Measurements from ENCODE around the gene RASL11B.

Gene RASL11B

DNA sequence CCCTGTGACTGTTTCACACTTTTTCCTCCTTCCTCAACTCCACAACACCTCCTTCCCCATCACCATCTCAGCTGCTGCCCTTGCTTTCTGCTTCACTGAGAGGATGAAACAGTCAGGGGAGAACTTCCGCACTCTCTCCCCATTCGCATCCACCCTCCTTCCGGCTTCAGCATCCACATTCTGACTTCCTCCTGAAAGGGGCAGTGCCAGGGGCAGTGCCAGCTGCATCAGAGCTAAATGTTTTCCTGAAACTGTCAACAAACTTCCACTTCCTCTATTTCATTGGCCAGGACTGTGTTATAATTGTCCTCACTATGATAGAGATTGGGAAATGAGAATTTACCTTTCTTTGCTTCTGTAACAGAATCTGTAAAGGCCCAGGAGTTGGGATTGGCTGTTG, 18.2 kb upstream of the RASL11B start:
- no peak for DNase-seq

DNA sequence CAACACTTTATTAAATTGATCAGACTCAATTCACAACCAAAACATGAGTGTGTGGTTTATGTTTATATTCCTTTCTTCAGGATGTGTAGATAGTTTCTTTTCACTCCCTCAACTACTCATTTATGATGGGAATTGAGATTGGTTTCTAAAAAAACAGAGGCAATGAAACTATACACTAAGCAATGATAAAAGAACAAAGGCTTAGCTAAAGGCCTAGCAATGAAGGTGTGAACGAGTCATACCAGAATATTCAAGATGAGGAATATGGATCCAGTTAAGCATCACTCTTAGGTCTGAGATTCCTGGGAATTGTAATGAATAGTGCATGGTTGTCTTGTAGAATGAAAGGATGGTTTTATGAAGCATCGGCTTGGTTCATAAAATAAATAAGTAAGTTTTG, 17.5 kb upstream of the RASL11B start:
- no peak for DNase-seq

DNA sequence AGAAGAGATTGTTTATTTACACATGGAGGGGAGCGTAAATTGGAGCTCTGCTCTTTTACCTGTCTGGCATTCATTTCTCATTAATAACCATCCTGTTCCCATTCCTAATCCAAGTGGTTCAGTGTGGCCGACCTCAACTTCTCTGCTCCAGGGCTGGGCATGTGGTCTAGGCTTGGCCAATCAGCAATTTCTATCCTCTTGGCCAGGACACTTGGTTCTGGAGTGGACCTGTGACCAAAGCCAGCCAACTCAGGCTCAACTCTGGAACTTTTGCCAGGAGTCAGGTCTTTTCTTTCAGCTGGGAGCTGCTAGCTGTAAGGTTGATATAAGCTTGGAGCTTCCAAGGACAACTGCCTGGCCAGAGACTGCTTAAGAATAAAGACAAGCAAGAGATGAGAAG, 15.6 kb upstream of the RASL11B start:
- no peak for DNase-seq

DNA sequence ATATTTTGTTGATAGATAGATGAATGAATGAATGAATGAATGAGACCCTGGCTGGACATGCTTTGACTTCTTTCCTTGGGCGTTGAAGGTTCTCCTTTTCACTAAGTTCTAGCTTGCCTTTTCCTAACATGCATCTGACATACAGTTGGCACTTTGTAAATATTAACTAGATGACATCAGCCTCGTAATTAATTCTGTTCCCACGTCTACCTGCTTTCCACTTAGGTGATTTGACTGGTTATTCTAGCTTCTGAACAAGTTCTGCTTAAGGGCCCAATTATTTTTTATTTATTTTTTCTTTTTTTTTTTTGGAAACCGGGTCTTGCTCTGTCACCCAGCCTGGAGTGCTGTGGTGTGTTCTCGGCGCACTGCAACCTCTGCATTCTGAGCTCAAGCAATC, 13.9 kb upstream of the RASL11B start:
- no peak for DNase-seq

DNA sequence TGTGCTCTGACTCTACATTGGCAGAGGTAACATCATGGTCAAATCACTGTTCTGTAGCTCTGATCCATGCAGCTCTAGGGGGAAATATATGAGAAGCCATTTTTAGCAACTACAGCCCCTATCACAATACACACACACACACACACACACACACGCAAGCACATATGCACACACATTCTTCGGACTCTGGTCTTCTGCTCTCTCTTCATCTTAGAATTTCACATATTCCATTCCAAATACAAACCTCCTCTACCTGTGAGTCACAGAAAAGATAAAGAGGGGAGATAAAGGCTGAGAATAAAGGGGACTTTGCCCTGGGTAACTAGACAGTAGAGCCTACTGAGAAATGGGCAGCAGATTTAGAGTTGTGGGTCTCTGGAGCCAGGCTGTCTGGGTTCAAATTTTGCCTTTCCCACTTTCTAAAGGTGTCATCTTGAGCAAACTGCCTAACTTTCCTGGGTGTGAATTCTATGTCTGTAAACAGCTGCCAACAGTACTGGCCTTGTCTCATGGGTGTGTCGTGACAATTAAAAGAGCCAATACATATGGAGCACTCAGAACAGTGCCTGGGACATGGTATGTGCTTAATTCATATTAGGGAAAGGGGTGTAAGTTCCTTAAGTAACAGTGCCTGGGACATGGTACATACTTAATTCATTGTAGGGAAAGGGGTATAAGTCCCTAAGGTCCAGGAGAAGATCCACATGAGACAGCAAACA, 11.6 kb upstream of the RASL11B start:
- DNase-seq: no peak

DNA sequence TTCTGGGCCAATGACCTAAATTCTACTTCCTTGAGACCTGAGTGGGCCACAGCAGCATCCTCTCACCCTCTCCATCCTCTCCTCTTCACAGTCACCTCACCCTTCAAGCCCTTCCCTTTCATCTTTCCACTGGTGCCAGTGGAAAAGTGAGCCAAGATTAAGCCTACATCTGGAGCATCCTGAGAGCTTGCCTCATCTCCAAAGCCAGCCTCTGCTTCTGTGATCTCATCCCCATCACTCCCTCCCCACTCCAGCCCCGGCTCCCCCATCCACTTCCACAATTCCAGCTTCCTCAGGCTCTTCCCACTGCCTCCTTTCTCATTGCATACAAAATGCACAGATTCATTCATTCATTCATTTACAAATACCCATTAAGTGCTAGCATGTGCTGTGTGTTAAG, 10.1 kb upstream of the RASL11B start:
- no peak for DNase-seq

DNA sequence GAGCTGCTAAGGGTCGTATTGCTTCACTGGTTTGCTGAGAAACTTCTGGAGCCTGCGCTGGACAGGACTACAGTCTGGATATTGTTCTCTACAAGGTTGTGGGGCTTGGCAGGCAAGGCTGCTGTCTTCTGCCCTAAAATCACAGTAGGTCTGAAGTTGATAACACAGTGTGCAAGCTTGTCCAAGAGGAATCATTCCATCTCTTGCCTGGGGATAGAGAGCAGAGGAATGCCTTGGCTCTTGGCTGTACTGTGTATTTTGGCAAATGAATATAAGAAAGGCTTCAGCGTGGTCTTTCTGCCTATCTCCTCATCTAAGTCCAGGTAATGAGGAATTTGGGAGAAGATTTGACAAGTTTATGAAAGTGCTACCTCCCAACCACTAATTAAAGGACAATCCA, 9.4 kb upstream of the RASL11B start:
- DNase-seq: no peak

DNA sequence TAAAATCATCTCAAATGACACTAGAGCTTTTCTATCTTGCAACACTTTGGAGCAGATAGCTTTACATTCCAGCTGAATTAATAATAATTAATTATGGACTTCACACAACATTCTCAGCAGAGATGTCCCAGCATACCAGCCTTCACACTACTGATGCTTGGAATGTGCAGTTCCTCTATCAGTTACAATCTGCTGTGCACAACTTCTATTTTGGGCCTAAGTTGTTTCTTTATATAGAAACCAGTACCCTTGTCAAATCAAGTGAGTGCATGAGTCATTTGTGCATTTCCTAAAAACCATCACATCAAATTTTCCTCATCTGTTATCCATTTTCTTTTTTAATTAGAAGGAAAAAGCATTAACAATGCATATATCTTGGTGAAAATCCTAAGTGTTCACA, 8.8 kb upstream of the RASL11B start:
- no peak for DNase-seq

DNA sequence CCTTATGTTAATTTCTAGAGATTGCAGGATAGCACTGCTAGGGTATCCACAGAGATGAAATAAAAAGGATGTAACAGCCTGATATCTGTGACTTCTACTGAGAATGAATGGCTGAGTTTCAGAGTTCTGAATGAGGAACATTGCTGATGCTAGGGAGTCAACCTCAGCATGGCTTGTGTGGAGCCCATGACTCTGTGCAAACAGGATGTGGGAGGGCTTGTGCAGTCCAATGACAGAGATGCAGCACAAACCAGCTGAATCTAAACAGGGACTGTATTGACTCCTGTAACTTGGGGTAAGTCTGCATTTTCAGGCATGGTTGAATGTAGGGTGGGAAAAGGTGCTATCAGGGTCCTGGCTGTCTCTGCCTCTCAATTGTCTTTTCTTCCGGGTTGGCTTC, 5.3 kb upstream of the RASL11B start:
- DNase-seq: no peak

DNA sequence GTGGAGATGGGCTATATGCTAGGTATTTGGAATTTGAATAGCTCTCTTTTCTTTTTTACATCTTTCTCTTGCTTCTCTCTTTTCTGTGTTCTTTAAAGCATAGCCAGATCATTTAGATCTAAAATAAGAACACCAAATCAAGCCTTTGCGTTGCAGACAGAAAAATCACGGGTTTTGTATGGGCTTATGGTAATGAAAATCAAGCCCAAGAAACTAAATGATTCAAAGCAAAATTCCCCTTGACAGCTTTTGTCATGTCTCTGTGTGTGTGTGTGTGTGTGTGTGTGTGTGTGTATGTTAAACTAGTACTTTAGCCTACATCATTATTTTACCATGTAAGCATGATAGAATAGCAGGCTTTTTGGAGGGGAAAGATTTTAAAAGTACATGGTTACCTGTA, 1.8 kb upstream of the RASL11B start:
- no peak for DNase-seq

DNA sequence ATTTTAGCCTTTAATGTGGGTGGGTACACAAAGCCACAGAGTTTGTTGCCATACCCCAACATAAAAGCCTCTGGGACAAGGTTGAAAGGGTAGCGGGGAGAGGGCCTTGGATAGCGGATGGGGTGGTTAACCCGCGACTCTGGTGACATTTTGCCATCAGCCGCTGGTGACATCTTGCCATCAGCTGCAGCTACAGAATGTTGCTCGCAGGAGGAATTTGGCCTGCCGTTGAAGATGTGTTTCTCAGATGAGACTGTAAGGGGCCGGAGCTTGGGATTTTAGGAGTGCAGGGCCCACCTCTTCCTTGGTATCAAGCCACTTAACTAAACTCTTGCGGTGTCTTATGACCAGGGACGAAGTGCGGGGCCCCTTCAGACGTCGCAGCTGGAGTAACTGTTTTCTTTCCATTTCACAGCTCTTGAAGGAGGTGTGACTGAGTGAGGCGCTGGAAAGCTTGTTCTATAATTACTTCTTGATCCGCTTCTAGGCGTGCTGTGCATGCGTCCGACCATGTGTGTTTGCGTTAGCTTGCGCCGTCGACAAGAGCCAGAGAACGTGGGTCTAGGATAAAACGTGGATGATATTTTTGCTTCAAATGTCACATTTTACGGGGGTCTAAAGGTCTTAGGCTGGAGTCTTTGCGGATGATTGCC, 820 bp upstream of the RASL11B start:
- no peak for DNase-seq

DNA sequence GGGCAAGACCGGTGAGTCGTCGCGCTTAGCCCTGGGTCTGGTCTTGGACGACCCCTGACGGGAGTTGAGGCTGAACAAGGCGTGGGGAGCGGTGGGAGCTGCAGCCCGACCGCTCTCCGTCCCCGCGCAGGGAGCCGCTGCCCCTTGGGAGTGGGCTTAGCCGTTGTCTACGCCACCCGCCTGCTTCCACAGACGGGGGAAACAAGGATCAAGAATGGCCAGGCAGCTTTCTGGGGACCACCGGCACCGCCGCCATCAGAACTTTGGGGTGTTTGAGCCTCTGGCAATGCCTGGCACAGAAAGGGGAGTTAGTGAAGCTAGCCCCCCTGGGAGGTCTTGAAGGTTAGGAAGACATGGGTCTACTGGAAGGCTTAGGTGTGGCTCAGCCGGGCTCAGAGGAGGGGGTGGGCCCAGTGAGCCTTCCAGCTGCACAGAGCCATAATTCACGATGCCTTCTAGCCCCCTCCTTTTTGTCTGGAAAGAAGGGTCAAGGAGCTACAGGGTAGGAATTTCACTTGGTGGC, 583 bp downstream of the RASL11B start:
- DNase-seq: no peak

DNA sequence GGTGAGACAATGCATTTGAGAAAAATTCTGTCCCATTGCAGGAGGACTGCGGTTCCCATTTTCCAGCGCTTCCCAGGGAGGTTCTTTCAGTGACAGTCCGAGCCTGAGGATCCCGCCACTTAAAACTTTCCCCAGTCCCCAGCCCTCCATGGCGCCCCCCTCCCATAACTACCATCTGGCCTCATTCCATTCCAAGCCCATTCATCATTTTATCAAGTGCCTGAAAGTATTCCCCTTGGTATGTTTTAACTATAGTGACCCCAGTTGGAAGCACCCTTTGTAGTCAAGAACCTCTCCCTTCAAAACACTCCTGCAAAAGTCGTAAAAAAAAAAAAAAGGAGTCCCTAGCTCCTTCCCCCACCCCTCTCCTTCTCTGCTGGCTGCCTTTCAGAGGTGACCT, 1.2 kb downstream of the RASL11B start:
- no peak for DNase-seq

DNA sequence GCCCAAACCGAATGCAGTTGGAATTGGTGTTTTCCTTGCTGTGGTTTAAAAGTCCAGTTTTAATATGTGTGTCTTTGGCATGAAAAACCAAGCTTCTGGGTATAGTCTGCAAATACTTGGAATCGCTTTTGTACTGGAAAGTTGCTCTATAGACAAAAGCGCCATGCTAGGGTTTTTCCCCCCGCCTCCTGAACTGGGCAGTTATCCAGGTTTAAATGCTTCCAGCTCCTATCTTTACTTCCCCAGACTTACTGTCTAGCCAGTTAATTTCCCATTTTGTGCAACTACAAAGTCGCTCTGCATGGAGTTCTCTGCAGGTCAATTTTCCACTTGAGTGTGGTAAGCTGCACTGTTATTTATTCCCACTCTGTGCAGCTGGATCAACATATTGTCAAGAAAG, 2.7 kb downstream of the RASL11B start:
- no peak for DNase-seq

DNA sequence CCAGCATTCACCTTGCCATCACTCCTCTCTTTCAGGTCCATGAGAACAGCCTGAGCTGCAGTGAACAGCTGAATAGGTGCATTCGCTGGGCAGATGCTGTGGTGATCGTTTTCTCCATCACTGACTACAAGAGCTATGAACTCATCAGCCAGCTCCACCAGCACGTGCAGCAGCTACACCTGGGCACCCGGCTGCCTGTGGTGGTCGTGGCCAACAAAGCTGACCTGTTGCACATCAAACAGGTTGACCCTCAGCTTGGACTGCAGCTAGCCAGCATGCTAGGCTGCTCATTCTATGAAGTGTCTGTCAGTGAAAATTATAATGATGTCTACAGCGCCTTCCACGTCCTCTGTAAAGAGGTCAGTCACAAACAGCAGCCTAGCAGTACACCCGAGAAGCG, 3.2 kb downstream of the RASL11B start:
- no peak for DNase-seq

DNA sequence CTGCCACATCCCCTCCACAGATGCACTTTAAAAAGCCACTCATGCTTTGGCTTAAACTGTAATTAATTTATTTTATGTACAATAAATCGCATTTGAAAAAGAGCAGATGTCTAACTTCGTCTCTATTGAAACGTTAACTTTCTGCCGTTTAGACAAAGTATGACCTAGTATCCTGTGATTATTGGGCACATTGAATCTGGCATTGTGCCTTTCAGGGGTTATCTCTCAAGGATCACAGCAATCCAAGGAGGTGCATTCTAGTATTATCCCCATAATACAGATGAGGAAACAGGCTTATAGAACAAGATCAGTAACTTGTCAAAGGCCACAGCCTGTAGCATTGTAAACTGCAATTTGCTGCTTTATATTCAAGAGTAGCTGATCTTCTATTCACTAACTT, 4.6 kb downstream of the RASL11B start:
- DNase-seq: no peak

DNA sequence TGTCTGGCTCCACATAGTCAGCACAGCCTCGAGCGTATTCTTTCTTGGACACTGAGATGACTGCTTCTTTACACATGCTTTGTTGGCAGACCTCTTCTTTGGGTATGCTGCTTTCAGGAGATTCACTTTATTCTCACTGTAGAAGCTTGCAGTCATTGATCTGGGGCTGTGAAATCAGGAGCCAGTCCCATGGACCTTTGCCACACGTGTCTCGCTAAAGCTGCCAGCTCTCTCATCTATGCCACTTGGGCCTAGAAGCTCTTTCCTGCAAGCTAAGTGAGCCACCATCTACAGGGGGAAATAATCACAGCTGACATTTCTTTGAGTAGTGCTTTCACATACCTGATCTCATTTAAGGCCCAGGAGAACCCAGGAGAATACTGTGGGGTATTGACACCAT, 5.0 kb downstream of the RASL11B start:
- DNase-seq: no peak

DNA sequence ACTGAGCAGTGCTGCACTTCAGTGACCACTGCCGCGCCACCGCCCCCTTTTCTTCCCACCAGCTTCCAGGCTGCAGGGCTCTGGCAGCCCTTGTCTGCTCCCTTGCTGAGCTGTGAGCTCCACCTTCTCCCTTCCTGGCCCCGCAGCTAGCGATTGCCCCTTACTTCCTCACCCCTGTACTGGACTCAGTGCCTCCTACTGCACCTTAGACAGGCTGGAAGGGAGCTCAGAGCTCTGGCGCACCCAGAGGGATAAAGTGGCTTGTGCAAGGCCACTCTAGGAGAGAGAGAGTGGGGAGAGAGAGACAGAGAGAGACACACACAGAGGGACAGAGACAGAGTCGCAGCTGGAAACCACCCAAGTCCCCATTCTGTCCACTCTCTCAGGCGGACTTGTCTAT, 6.0 kb downstream of the RASL11B start:
- no peak for DNase-seq

DNA sequence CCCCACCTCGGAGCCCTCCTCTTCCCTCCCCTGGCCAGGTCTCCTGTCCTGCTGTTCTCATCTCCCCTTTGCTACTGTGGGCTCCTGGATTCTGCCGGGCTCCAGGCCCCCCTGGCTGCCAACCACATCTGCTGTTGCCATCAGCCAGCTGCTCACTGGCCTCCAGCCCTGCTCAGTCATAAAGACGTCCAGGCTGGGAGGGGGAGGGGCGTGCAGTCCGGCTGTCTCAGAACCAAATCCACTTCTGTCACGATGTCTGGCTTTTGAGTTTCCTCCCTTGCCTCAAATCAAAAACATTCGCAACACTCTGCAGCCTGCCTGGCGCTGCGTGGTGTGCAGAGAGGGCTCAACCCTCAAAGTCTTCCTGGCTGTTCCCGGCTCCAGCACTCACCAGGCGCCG, 7.1 kb downstream of the RASL11B start:
- DNase-seq: peak; percentile 75

DNA sequence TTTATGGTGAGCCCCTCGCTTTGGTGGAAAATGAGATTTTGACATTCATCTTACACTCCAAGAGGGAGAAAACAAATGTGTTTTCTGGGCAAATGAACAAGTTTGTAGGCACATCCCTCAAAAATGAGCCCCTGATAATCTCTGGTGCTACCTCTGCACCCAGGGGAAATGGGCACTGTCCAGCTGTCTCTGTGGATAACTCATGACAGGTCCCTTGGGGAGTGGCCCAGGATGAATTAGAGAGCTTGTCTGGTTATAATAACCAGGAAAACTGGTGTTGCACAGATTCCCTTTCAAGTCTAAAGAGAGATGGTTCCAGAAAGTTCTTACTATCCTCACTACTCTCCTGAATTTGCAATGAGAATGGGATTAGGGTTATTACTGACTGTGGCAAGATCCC, 7.5 kb downstream of the RASL11B start:
- no peak for DNase-seq

DNA sequence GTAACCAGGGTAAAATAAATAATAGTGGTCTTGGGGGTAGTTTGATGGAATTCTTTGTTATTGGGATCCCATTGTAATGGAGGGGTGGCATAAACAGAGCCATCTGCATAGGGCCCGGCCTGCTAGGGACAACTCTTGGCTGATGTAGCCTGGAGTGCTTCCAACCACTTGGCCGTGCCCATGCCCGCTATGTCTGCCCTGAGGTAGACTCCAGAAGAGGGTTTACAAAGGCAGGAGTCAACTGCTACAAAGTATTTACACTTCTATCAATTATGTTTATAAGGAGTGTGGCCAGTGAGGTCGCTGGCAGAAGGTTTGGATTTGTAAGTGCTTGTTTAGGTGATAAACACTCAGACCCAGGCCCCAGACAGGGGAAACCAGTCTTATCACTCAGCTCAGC, 8.1 kb downstream of the RASL11B start:
- no peak for DNase-seq

DNA sequence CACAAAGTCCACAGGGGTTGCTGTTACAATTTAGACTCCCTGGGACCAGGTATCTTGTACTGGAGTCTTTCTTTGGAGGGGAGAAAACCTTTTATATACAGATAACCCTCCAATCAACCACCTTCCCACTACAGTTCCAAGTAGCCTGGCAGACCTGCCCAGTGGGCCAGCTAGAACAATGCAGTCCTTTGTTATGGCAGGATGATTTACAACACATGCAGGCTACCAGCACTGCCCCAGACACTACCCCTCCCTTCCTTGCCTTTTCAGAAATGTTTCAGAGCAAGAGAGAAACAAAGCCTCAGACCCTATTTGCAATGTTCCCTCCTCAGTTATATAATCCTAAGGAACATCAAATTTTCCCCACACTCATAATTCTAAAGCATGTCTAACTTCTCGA, 11.1 kb downstream of the RASL11B start:
- DNase-seq: no peak

DNA sequence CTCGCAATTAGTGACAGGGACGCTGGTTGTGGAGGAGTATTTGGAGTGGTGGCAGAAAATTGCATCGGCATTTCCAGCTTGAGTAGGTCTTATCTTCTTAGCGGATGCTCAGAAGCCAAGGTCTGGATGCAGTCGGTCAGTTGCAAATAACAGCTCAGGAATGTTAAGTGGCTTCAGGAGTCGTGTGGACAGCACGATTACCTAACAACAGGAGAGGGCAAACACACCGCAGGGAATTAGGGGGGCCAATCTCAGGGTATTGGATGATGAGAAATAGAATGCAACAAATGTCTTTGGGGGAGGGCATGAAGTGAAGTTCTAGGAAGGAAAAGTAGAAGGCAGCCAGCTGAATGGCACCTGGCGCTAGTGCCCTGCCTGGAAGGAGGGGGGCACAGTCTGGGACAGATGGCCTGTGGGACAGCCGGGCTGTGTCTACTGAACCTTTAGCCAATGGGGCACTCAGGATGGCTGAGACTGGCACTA, 11.8 kb downstream of the RASL11B start:
- no peak for DNase-seq

DNA sequence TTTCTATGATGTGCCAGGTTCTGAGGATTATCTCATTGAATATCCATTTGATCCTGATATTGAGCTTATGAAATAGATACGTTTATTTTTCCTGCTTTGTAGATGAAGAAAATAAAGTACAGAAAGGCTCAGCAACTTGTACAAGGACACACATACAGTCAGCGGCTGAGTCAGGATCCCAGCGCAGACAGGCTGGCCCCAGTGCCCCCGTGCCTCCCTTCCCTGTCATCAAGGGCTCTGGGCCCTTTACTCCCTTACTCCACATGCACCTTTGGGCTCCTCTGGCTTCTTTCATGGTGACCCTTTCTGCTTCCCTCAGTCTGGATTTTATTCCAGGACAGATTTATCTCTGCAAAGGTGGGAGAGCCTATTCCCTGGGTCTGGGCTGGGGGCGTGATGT, 12.8 kb downstream of the RASL11B start:
- DNase-seq: no peak

DNA sequence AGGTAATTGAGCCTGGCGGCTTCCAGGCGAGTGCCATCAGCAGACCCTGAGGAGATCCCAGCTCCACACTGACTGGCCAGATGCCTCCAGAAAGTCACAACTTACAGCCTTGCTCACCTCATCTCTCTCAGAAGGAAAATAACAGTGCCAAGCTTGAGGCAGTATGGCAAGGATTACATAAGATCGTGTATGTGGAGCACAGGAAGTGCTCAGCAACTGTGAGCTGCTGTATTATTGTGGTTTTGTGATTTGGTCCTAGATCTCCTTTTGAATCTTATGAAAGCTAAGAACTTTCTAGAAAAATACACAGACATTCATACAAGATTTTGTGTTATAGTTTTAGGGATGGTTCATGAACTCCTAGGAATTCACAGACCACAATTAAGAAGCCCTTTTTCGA, 14.0 kb downstream of the RASL11B start:
- DNase-seq: no peak
